Measurements from ENCODE around the gene BPIFA3. TPM values are rescaled to one million over a fixed set of nuclear protein-coding genes. Genes with fewer than 3 reads are reported as not detected.

Gene BPIFA3
- total and polyA plus RNA-seq, 7 donors, result not detected

GRCh38 chr20:33191955-33192354 lies 25.2 kb upstream of the BPIFA3 start:
- TF ChIP-seq EP300 (IDR thresholded peaks at IDR 0.05), result no peak
- TF ChIP-seq POLR2AphosphoS5 (IDR thresholded peaks at IDR 0.05), result no peak
- no peak for TF ChIP-seq POLR2A (IDR thresholded peaks at IDR 0.05)
- TF ChIP-seq, protein P1, sequence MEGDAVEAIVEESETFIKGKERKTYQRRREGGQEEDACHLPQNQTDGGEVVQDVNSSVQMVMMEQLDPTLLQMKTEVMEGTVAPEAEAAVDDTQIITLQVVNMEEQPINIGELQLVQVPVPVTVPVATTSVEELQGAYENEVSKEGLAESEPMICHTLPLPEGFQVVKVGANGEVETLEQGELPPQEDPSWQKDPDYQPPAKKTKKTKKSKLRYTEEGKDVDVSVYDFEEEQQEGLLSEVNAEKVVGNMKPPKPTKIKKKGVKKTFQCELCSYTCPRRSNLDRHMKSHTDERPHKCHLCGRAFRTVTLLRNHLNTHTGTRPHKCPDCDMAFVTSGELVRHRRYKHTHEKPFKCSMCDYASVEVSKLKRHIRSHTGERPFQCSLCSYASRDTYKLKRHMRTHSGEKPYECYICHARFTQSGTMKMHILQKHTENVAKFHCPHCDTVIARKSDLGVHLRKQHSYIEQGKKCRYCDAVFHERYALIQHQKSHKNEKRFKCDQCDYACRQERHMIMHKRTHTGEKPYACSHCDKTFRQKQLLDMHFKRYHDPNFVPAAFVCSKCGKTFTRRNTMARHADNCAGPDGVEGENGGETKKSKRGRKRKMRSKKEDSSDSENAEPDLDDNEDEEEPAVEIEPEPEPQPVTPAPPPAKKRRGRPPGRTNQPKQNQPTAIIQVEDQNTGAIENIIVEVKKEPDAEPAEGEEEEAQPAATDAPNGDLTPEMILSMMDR (IDR thresholded peaks at IDR 0.05), result no peak
- Histone ChIP-seq H3K4me3 (no peak overlapping the region), H3K36me3 (no peaks in the 10 kb centered on the region), H3K27ac (no peak overlapping the region), H3K9me3 (no peaks in the 10 kb centered on the region), H3K27me3 (no peaks in the 10 kb centered on the region), H3K4me1 (no peaks in the 10 kb centered on the region)
- intact Hi-C loops (cut with DNase I), result no loop called here
- 72 to 74% methylated on average over 1 of the region's 1 CpG for WGBS, 2 donors
- no peak for DNase-seq

DNA sequence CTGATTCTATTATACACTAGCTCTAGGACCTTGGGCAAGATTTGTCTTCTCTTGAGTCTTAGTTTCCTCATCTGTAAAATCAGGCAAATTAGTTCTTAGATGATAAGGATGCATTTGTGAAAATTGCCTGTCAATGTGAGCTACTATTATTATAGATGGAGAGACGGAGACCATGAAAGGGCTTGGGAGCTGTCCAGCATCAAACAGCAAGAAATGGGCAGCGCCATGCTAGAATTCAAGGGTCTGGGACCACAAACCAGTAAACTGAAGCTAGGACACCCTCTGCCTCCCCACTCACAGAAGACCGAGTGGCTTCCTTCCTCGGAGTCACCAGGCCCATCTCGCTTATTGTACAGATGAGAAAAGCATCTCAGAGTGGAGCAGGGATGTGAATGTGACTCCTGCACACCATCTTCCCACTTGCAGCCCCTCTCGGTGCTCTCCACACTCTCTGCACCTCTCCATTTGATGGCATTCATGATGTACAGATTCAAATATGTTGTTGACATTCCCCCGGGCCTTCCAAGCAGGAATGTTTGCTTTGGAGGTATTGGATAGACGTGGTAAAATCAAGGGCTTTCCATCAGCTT lies 24.1 kb upstream of the BPIFA3 start:
- DNase-seq, result no peak
- H3K36me3 ChIP-seq, result no peaks in the 10 kb centered on the region
- WGBS, 2 donors, result 58 to 68% methylated on average over 8 of the region's 8 CpGs
- no peaks in the 10 kb centered on the region for H3K4me1 ChIP-seq
- intact Hi-C loops (cut with DNase I), result no loop called here
- peaks cover 0 to 4% (median 0%) of the 10 kb centered on the region in 3 donors for H3K27me3 ChIP-seq
- no peak overlapping the region for H3K4me3 ChIP-seq
- H3K27ac ChIP-seq, result no peak overlapping the region
- no peaks in the 10 kb centered on the region for H3K9me3 ChIP-seq
- TF ChIP-seq, protein P1 (IDR thresholded peaks at IDR 0.05), result no peak
- TF ChIP-seq POLR2A (IDR thresholded peaks at IDR 0.05) (no peak), POLR2AphosphoS5 (IDR thresholded peaks at IDR 0.05) (no peak), EP300 (IDR thresholded peaks at IDR 0.05) (no peak)

DNA sequence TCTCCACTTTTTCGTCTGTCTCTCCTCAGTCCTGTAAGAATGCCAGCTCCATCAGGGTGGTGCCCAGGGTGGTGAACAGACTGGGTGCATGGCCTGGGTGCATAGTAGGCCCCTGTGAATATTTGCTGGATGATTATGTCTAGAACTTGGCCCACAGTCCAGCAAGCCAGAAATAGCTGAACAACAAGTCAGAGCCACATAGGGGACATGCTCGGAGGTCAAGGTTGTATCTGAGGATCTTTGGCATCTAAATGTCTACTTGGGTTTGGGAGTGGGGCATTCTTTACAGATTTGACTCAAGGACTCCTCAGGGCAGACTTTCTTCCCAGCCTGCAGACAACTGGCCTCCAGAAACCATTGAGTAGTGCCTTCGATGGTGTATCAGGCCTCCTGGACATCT lies 18.1 kb upstream of the BPIFA3 start:
- H3K27me3 ChIP-seq, result peaks cover 0 to 4% (median 0%) of the 10 kb centered on the region in 3 donors
- intact Hi-C loops (cut with DNase I), result no loop called here
- DNase-seq, result no peak
- TF ChIP-seq EP300 (IDR thresholded peaks at IDR 0.05) (no peak), POLR2A (IDR thresholded peaks at IDR 0.05) (no peak), POLR2AphosphoS5 (IDR thresholded peaks at IDR 0.05) (no peak)
- TF ChIP-seq, protein P1 (IDR thresholded peaks at IDR 0.05), result no peak
- H3K36me3 ChIP-seq, result no peaks in the 10 kb centered on the region
- no peak overlapping the region for H3K4me3 ChIP-seq
- WGBS, 2 donors, result 79 to 86% methylated on average over 3 of the region's 3 CpGs
- H3K27ac ChIP-seq, result no peak overlapping the region
- H3K4me1 ChIP-seq, result no peaks in the 10 kb centered on the region
- no peaks in the 10 kb centered on the region for H3K9me3 ChIP-seq

GRCh38 chr20:33202451-33202850 lies 14.7 kb upstream of the BPIFA3 start:
- no peak for DNase-seq
- no peak overlapping the region for H3K4me3 ChIP-seq
- no peaks in the 10 kb centered on the region for H3K9me3 ChIP-seq
- WGBS, 2 donors, result 55 to 69% methylated on average over 4 of the region's 4 CpGs
- H3K27me3 ChIP-seq, result peaks cover 0 to 3% (median 0%) of the 10 kb centered on the region in 3 donors
- no peaks in the 10 kb centered on the region for H3K4me1 ChIP-seq
- no peak overlapping the region for H3K27ac ChIP-seq
- intact Hi-C loops (cut with DNase I), result no loop called here
- no peaks in the 10 kb centered on the region for H3K36me3 ChIP-seq
- TF ChIP-seq, protein P1 (IDR thresholded peaks at IDR 0.05), result no peak
- TF ChIP-seq POLR2A (IDR thresholded peaks at IDR 0.05), result no peak
- TF ChIP-seq POLR2AphosphoS5 (IDR thresholded peaks at IDR 0.05), result no peak
- TF ChIP-seq EP300 (IDR thresholded peaks at IDR 0.05), result no peak

- WGBS, 2 donors, result 87% methylated on average over 3 of the region's 3 CpGs
- peaks cover 0 to 4% (median 0%) of the 10 kb centered on the region in 3 donors for H3K27me3 ChIP-seq
These were observed 13.7 kb upstream of the BPIFA3 start for GRCh38 chr20:33203444-33203843.

More at GRCh38 chr20:33203444-33203843, 13.7 kb upstream of the BPIFA3 start:
- no peak overlapping the region for H3K4me3 ChIP-seq
- no peak for DNase-seq
- H3K36me3 ChIP-seq, result no peaks in the 10 kb centered on the region
- H3K4me1 ChIP-seq, result no peaks in the 10 kb centered on the region
- H3K9me3 ChIP-seq, result no peaks in the 10 kb centered on the region
- intact Hi-C loops (cut with DNase I), result no loop called here
- no peak for TF ChIP-seq POLR2A (IDR thresholded peaks at IDR 0.05)
- TF ChIP-seq, protein P1 (IDR thresholded peaks at IDR 0.05), result no peak
- TF ChIP-seq POLR2AphosphoS5 (IDR thresholded peaks at IDR 0.05), result no peak
- no peak for TF ChIP-seq EP300 (IDR thresholded peaks at IDR 0.05)
- no peak overlapping the region for H3K27ac ChIP-seq

Measured in sigmoid colon (tissue), 7 donors.